Measurements from ENCODE around the gene KBTBD8. TPM values are rescaled to one million over a fixed set of nuclear protein-coding genes. Genes with fewer than 3 reads are reported as not detected.

The KBTBD8 gene
- total and polyA plus RNA-seq, 2 of the 8 experiments (the other 6 are each of a cell fraction or from before 2014, with no cell fraction given), result 3.2 to 23.9 TPM

GRCh38 chr3:67045711-67046465 is 47.8 kb downstream of the KBTBD8 start:
- no peak overlapping the region for H3K56ac ChIP-seq (replicated peaks; ENCODE audit: insufficient read length, low read depth, low read length)
- no peaks in the 10 kb centered on the region; a peak in 1 of 4 replicates for H3K9me3 ChIP-seq (ENCODE audit: insufficient read depth in 2 of 2, low read depth in 1 of 2, low read length in 1 of 2)
- DNase-seq (ENCODE audit: low read depth in 1 of 2, low spot score in 2 of 2) (no peak), FAIRE-seq (no peak)
- no peak overlapping the region for H2BK120ac ChIP-seq (replicated peaks; ENCODE audit: low read depth, low read length)
- H3K27ac ChIP-seq (ENCODE audit: low read depth, low read length), result no peak overlapping the region
- H3K18ac ChIP-seq (ENCODE audit: extremely low read depth, low read length), result no peak overlapping the region
- no peak overlapping the region for H3K4ac ChIP-seq (replicated peaks; ENCODE audit: insufficient read length, low read depth, low read length)
- H3K23ac ChIP-seq (ENCODE audit: insufficient read length), result no peak overlapping the region
- ChIA-PET CTCF (ENCODE audit: partially characterized antibody) (interaction anchor here (0.7 to 2.2 kb wide), 6 partner anchors 9 to 588 kb away, joined by 3 to 10 read pairs (median 4); no protein-coding TSS in a partner anchor), POLR2A (ENCODE audit: partially characterized antibody) (interaction anchor here (0.6 kb wide), 1 partner anchor 45 kb away, joined by 3 read pairs; no protein-coding TSS in a partner anchor)
- H4K5ac ChIP-seq (ENCODE audit: insufficient read length, low read depth, low read length), result no peak overlapping the region
- no peak overlapping the region for H3K4me2 ChIP-seq (ENCODE audit: insufficient read depth in 1 of 2, low read depth in 2 of 2, low read length in 2 of 2)
- no peak overlapping the region for H3K9ac ChIP-seq (replicated peaks in 1 of 4; ENCODE audit: extremely low read depth in 1 of 4, low read depth in 3 of 4, low read length in 3 of 4)
- no peak overlapping the region for H2BK5ac ChIP-seq (ENCODE audit: low read depth, low read length)
- no peak overlapping the region for H3K4me3 ChIP-seq (ENCODE audit: extremely low read depth in 1 of 4, insufficient read depth in 2 of 4, low read depth in 3 of 4, low read length in 4 of 4)
- no peak for TF ChIP-seq KDM5A (IDR thresholded peaks at IDR 0.05; ENCODE audit: low read length)
- no peak for TF ChIP-seq HDAC6 (IDR thresholded peaks at IDR 0.05; ENCODE audit: low read depth, low read length)
- TF ChIP-seq ATF3 (IDR thresholded peaks at IDR 0.05; ENCODE audit: insufficient read depth, low read depth, low read length), result no peak
- no peak for TF ChIP-seq FOSL1 (IDR thresholded peaks at IDR 0.05; ENCODE audit: insufficient read depth, low read depth, low read length)
- TF ChIP-seq YY1 (IDR thresholded peaks at IDR 0.05; ENCODE audit: low read depth, low read length), result no peak
- TF ChIP-seq ASH2L (IDR thresholded peaks at IDR 0.05; ENCODE audit: low read length), result no peak
- TF ChIP-seq ZNF274 (IDR thresholded peaks at IDR 0.05; ENCODE audit: borderline replicate concordance, extremely low read depth, low read length), result no peak
- H3K4me1 ChIP-seq (replicated peaks in 1 of 4; ENCODE audit: control insufficient read depth in 3 of 4, insufficient read depth in 4 of 4, low read length in 3 of 4), result no peaks in the 10 kb centered on the region
- no peak overlapping the region for H2BK12ac ChIP-seq (ENCODE audit: low read depth, low read length)
- H4K91ac ChIP-seq (replicated peaks; ENCODE audit: insufficient read length, low read length), result no peak overlapping the region
- WGBS, 2 experiments (ENCODE audit: extremely low coverage in 1 of 2, insufficient coverage in 1 of 2, insufficient read length in 1 of 2, insufficient replicate concordance in 2 of 2, low coverage in 1 of 2, low lambda C conversion rate in 2 of 2, missing lambda C conversion rate in 1 of 2), result 87% methylated on average over 5 of the region's 5 CpGs; no CpG with 5 or more reads in 1 of the 2 experiments
- H3K14ac ChIP-seq (ENCODE audit: insufficient read length), result no peak overlapping the region
- H4K20me1 ChIP-seq (replicated peaks in 1 of 2; ENCODE audit: control insufficient read depth in 1 of 2, insufficient read depth in 2 of 2, low read length in 2 of 2), result no peaks in the 10 kb centered on the region
- H2AK5ac ChIP-seq (ENCODE audit: low read depth, low read length), result no peak overlapping the region
- H3K36me3 ChIP-seq (ENCODE audit: control insufficient read depth in 2 of 4, insufficient read depth in 4 of 4, low read length in 3 of 4), result no peaks in the 10 kb centered on the region
- no peak overlapping the region for H2BK15ac ChIP-seq (ENCODE audit: low read length)
- H3K23me2 ChIP-seq (ENCODE audit: low read depth, low read length), result no peaks in the 10 kb centered on the region
- no peaks in the 10 kb centered on the region for H3K27me3 ChIP-seq (replicated peaks in 1 of 4; ENCODE audit: control insufficient read depth in 3 of 4, extremely low read depth in 1 of 4, insufficient read depth in 3 of 4, low read length in 3 of 4)
- H3K79me1 ChIP-seq (ENCODE audit: low read depth, low read length), result no peaks in the 10 kb centered on the region
- no peak overlapping the region for H2AFZ ChIP-seq (ENCODE audit: low read length)
- H4K8ac ChIP-seq (ENCODE audit: extremely low read depth, insufficient read depth, low read length), result no peak overlapping the region
- no peak overlapping the region for H2BK20ac ChIP-seq (ENCODE audit: low read length)
- no peaks in the 10 kb centered on the region for H3K79me2 ChIP-seq (ENCODE audit: control insufficient read depth in 1 of 2, insufficient read depth in 2 of 2, low read length in 2 of 2)
